A172 (cell line): ENCODE measurements around the gene F10. TPM values are rescaled to one million over a fixed set of nuclear protein-coding genes. Genes with fewer than 3 reads are reported as not detected.
"Not testable (repeated sequence)": the region's sequence is repeated elsewhere in the genome, so short reads cannot be mapped to it uniquely, and the experiment has no call there.

Experiments used
- DNase-seq: peaks from one replicate; pipeline ENCODE4 v3.0.0-alpha.2; 2015; ENCODE audit warnings: low spot score
- total RNA-seq: library from RNA; depleted of rRNA; stranded (reverse); fragments of >200 nt; shearing (Covaris generic); gene quantifications from 2 replicates; pipeline ENCODE4 v1.2.3, GENCODE V29; 2014

The F10 gene
- total RNA-seq, 1 experiment from 2014 or later = 0.29 TPM

DNA sequence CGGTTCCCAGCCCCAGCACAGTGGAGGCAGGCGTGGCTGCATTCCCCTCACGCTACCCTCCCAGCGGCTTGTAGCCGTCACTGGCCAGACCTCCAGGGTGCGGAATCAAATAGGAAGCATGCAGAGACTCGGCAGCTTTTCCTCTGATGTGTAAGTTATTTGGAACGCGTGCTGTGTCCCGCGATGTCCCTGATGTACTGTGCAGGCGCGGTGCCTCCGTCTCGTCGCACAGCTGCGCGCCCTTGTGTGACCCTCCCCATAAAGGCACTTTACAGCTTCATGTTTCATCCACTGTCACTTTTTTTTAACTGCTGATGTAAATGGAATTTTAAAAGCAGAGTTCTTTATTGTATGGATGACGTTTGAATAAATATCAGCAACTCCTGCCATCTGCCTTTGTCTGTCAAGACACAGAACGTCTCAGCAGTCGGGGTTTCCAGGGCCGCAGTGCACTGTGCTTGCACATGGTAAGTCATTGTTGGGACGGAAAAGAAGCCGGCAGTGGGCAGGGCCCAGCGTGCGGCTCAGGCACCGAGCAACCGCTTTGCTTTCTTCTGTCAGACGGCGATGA, 24.4 kb upstream of the F10 start:
- DNase-seq = no peak

DNA sequence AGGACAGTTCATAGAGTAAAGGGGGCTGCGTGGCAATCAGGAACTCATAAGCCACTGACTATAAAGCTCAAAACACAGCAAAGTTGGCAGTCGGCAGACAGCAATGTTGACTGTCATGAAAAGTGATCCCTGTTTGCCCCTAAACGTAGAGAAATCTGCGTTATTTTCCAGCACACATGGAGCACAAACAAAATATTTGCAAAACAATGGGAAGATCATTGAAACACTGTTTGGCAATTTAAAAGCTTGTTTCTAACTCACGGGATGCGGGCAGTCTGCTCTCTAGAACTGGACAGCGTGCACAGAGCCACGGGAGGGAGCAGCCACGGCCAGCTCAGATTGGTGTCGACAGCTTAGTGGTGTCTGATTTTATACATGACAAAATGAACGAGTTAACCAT, 23.5 kb upstream of the F10 start:
- DNase-seq = no peak

DNA sequence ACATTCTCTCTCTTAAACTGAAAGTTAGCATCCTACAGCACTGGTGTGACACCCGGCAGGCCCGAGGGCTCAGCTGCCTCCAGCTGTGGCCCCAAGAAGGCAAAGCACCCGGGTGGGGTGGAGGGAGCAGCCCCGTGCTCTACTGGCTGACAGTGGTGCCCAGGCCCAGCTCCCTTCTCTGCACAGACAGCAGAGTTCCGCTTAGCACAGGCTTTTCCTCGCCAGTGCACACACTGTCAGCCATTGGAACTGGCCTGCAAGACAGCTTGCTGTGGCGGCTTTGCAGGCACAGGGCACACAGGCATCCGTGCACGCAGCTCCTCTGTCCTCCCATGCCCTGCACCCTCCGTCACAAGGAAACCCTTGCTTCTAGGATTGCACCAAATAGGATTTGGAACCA, 20.3 kb upstream of the F10 start:
- DNase-seq = not testable (repeated sequence)

DNA sequence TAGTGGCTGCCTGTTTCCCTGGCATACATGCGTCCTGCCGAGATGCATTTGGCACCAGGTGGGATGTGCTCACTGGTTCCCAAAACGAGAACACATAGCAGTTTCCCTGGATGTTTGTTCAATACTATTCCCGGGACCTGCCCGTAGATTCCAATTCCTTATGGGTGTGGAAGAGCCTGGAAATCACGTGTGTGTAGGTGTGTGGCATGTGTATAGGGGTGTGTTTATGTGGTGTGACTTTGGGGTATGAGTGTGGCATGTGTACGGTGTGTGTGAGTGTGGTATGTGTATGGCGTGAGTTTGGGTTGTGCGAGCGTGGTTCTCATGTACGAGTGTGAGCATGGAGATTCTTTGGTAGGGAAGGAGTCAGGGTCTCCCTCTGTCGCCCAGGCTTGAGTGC, 19.9 kb upstream of the F10 start:
- no peak for DNase-seq

DNA sequence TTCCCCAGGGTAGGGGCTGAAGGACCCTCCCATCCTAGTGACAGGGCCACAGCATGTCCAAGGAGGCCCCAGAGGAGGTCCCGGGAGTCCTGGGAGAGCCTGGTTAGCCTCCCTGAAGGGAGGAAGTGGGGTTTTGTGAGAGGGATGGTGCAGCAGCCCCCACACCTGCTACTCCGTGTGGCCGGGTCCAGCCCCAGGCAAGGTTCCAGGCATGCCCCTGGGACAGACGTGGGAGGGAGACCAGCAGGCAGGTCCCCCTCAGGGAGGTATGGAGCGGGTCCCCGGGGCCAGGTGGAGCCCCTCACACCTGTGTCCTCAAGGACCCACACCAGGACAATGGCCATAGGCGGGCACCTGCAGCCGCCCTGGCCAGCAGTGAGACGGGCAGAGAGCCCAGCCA, 19.0 kb upstream of the F10 start:
- DNase-seq = no peak

DNA sequence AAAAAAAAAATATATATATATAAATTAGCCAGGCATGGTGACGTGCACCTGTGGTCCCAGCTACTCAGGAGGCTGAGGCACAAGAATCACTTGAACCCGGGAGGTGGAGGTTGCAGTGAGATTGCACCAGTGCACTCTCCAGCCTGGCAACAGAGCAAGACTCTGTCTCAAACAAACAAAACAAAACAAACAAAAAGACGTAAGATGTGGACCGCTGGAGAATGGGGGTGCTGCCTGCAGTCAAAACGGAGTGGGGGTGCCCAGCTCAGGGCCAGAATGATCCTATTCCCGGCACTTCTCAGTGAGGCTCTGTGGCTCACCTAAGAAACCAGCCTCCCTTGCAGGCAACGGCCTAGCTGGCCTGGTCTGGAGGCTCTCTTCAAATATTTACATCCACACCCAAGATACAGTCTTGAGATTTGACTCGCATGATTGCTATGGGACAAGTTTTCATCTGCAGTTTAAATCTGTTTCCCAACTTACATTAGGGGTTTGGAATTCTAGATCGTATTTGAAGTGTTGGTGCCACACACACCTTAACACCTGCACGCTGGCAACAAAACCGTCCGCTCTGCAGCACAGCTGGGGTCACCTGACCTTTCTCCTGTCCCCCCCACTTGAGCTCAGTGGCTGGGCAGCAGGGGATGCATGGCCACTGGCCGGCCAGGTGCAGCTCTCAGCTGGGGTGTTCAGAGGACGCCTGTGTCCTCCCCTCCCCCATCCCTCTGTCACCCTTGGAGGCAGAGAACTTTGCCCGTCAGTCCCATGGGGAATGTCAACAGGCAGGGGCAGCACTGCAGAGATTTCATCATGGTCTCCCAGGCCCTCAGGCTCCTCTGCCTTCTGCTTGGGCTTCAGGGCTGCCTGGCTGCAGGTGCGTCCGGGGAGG, 17.3 kb upstream of the F10 start, which contains the start of gene F7:
F7 (plus strand) TSS at position 760 of the 889 bp plus-strand sequence; CDS start at position 811, 51 bp downstream.
- no peak for DNase-seq

DNA sequence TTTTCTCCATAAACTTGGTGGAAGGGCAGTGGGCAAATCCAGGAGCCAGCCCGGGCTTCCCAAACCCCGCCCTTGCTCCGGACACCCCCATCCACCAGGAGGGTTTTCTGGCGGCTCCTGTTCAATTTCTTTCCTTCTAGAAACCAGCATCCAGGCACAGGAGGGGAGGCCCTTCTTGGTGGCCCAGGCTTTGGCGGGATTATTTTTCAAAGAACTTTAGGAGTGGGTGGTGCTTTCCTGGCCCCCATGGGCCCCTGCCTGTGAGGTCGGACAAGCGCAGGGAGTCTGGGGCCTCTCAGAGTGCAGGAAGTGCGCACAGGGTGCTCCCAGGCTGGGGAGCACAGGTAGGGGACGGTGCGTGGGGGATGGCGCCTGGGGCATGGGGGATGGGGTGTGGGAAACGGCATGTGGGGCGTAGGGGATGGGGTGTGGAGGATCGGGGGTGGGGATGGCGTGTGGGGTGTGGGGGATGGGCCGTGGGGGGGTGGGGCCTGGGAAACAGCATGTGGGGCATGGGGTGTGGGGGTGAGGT, 16.6 kb upstream of the F10 start:
- DNase-seq = no peak

DNA sequence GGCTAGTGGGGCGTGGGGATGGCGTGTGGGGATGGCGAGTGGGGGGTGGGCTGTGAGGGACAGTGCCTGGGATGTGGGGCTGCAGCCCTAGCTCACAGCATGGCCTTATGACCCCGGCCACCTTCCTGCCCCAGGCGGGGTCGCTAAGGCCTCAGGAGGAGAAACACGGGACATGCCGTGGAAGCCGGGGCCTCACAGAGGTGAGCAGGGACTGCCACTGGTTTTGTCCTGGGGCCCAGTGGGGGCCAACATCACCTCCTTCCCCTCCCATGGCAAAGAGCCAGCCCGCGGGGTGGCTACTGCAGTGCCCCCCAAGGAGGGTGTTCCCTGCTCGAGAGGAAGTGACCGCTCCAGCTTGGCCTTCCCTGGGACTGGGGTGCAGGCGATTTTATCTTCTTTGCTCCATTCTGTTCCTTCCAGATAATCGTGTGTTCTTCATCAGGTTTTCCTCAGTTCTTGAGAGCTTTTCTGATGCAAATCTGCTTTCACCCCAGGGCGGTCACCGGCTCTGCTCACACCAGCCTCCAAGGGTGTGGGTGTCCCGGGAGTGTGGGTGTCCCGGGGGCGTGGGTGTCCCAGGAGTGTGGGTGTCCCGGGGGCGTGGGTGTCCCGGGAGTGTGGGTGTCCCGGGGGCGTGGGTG, 15.8 kb upstream of the F10 start:
- no peak for DNase-seq

DNA sequence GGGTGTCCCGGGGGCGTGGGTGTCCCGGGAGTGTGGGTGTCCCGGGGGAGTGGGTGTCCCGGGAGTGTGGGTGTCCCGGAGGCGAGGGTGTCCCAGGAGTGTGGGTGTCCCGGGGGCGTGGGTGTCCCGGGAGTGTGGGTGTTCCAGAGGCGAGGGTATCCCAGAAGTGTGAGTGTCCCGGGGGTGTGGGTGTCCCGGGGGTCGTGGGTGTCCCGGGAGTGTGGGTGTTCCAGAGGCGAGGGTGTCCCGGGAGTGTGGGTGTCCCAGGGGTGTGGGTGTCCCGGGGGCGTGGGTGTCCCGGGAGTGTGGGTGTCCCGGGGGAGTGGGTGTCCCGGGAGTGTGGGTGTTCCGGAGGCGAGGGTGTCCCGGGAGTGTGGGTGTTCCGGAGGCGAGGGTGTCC, 14.1 kb upstream of the F10 start:
- DNase-seq = not testable (repeated sequence)

DNA sequence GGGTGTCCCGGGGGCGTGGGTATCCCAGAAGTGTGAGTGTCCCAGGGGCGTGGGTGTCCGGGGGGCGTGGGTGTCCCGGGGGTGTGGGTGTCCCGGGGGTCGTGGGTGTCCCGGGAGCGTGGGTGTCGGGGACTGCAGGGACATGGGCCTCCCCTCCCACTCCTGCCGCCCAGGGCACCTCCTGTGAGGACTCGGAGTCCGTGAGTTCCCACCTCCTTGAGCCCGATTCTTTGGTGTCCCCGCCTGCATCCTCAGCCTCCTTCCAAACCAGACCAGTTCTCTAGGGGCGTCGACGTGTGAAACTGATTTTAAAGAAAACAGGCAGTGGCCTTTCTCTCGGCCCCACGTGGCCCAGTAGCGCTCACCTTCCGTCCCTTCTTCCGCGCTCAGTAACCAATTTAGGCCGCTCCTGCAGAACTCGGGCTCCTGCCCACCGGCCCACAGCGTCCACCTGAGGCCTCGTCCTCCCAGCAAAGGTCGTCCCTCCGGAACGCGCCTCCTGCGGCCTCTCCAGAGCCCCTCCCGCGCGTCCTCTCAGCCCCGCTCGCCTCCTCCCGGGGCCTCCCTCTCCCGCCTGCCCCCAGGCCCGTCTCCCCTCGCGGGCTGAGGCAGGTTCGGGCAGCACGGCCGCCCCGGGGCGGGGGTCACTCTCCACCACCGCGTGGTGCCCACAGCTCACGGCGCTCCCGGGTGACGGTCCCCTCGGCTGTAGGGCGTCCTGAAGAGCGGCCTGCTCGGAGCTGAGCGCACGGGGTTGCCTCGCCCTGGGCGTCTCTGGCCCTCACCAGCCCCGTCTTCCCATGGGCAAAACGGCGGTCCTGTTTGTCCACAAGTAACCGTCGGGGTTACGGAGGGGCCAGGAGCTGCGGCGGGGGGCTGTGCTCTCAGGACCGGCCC, 13.2 kb upstream of the F10 start:
- no peak for DNase-seq

DNA sequence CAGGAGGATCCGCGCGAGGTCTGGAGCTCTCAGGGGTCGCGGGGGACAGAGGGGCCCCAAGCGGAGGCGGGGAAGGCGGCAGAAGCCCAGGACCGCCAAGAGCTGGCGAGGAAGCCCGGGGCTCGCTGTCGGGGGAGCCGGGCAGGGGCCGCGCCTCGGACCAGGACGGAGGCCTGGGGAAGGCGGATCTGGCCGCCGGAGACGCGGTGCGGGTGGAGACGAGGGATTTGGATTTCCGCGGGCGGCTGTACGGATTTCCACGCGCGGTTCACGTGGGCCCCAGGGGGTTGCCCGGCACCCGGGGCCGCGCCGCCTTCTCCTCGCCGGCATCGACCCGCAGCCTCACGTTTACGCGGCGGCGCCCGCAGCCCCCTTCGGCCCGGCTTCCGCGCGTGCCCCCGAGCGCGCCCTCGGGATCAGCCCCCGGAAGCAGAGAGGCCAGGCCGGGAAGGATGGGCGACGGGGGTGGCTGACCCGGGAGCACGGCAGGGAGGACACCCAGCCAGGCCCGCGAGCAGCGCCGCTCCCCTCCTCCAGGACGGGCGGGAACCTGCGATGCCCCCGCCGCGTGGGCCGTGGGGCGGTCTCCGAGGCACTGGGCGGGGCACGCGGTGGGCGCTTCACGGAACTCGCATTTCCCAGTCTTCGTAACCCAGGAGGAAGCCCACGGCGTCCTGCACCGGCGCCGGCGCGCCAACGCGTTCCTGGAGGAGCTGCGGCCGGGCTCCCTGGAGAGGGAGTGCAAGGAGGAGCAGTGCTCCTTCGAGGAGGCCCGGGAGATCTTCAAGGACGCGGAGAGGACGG, 12.3 kb upstream of the F10 start:
- no peak for DNase-seq

DNA sequence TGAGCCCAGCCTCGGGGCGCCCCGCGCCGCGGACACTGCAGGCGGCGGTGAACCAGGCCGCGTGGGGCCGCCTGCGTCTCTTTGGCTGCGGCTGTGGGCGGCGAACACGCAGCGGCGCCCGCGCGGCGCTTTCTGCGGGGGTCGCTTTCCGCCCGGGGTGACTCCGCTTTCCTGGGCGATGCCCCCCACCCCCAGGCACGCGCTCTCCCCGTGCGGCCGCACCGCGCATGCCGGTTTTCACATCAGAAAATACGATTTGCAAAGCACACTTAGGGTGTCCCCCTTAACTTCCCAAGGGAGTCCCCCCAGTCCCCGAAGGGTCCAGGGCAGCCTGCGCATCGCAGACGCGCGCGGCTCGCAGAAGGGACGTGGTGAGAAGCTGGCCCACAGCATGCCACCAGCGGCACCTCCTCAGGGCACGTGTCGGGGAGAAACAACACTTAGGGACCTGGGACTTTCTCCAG, 11.7 kb upstream of the F10 start:
- no peak for DNase-seq

DNA sequence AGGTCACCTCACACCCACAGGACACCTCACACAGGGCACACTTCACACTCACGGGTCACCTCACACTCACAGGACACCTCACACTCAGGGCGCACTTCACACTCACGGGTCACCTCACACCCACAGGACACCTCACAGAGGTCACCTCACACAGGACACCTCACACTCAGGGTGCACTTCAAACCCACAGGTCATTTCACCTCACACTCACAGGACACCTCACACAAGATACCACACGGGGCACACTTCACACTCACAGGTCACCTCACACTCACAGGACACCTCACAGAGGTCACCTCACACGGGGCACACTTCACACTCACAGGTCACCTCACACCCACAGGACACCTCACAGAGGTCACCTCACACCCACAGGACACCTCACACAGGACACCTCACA, 10.8 kb upstream of the F10 start:
- DNase-seq = not testable (repeated sequence)

DNA sequence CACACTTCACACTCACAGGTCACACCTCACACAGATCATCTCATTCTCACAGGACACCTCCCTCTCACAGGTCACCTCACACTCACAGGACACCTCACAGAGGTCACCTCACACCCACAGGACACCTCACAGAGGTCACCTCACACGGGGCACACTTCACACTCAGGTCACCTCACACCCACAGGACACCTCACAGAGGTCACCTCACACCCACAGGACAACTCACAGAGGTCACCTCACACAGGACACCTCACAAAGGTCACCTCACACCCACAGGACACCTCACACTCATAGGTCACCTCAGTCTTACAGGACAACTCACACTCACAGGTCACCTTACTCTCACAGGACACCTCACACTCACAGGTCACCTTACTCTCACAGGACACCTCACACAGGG, 10.1 kb upstream of the F10 start:
- DNase-seq = not testable (repeated sequence)

DNA sequence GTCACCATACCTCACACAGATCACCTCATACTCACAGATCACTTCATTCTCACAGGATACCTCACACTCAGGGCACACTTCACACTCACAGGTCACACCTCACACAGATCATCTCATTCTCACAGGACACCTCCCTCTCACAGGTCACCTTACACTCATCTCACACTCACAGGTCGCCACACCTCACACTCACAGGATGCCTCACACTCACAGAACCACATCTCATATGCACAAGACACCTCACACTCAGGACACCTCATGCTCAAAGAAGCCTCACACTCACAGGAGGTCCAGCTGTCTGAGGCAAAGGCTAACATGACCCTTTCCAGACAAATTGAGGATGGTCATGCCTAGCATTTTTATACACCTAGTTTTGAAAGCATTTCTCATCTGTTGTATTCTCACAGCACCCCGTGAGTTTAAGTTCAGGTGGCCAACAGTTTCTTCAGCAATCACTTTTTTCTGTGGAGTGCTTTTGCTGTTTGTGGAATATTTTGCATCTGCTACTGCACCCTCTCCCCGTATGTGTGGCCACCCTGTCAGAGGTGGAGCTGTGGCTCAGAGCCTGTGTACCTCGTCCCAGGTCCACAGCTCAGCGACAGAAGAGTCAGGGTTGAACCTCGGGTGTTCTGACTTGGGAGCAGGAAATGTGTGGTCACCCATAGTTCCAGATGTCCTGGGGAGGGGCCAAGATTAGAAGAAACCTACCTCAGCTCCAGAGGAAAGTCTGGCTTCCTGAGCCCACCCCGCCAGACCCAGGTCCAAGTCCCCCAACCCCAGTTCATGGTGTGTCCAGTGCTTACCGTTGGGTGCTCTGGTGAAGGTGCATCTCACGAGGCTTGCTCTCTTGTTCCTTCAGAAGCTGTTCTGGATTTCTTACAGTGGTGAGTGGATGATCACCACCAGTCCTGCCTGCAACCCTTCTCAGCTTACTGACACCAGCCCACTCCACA, 9.4 kb upstream of the F10 start:
- no peak for DNase-seq

DNA sequence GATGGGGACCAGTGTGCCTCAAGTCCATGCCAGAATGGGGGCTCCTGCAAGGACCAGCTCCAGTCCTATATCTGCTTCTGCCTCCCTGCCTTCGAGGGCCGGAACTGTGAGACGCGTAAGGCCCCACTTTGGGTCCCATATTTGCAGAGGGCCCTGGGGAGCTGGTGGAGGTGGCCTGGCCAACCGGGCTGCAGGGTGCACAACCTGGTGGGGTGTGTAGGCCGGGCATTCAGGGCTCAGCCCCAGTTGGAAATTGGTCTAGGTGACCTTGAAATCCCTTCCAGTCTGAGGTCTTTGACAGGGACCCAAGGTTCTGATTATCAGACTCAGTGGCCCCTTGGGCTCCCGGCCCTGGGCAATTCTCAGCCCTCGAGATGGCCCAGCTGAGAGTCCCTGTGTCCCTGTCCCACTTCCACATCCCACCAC, 8.7 kb upstream of the F10 start:
- no peak for DNase-seq

DNA sequence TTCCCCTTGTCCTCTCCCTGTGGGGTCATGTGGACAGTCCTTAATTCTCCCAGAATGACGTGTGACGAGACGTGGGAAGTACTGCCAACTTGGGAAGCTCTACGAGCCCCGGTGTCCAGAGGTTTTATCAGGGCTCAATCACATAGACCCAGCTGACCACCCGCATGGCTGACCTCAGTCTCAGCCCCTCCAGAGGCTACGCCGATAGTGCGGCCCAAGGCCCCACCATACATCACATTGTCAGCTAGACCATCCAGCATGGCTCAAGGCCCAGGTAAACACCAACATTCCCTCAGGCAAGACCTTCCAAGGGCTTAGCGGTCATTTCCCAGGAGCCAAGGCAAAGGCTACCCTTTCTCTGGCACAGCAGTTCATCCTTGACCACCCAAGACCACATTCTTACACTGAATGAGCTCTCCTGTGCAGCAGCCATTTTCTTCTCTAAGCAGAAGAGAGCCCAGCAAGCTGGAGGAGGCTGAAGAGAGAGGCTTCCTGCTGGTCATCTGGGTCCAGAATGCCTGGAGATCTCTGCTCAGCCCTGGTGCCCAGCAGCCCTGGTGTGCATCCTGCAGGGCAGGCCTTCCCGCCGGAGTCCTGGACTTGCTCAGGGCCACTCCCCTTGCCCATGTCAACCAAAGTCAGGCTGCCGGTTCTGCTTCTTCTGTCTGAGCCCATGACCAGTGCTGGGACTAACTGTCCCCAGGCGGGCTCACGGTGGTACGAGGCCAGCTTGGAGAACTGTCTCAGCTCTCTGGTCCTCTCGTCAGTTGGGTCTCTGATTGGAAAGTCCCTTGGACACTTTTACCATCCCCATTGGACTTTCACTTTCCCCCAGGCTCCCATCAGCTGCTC, 7.9 kb upstream of the F10 start:
- no peak for DNase-seq
